H1 (cell line): ENCODE measurements around the gene PRKN. TPM values are rescaled to one million over a fixed set of nuclear protein-coding genes. Genes with fewer than 3 reads are reported as not detected.

ENCODE experiments used
- CTCF ChIA-PET: fragments of 300-600 bp; sonication (Branson Sonifier 250); formaldehyde crosslinking; loops from one replicate; lab custom pipeline; 2021; ENCODE audit not compliant: partially characterized antibody; lab: Charles Lee
- POLR2A ChIA-PET: fragments of 300-600 bp; sonication (Branson Sonifier 250); formaldehyde crosslinking; loops from one replicate; lab custom pipeline; 2021; ENCODE audit warnings: inconsistent platforms; ENCODE audit not compliant: partially characterized antibody; lab: Charles Lee
- DNase-seq, 2 experiments: peaks; one replicate each; pipeline versions ENCODE4 v3.0.0 to v3.0.0-alpha.2; 2010 to 2022; ENCODE audit warnings: low spot score in 2 of 2, low read depth in 1 of 2, mixed read lengths in 1 of 2
- FAIRE-seq: peaks from 2 replicates; lab custom pipeline; 2011; peaks lifted over from hg19 to GRCh38; lab: Jason Lieb, UNC
- H2AFZ ChIP-seq: 2 replicates; pipeline ENCODE4 v1.8.1; 2012; ENCODE audit warnings: low read length, inconsistent platforms
- H2AK5ac ChIP-seq: 2 replicates; pipeline ENCODE4 v1.6.1; 2013; ENCODE audit warnings: low read depth, low read length
- H2BK120ac ChIP-seq: replicated peaks from 2 replicates; pipeline ENCODE3; 2013; ENCODE audit warnings: low read depth, low read length, inconsistent platforms
- H2BK12ac ChIP-seq: 2 replicates; pipeline ENCODE4 v1.6.1; 2013; ENCODE audit warnings: low read depth, low read length
- H2BK15ac ChIP-seq: 2 replicates; pipeline ENCODE4 v1.6.1; 2013; ENCODE audit warnings: low read length
- H2BK20ac ChIP-seq: 2 replicates; pipeline ENCODE4 v1.6.1; 2013; ENCODE audit warnings: low read length
- H2BK5ac ChIP-seq: 2 replicates; pipeline ENCODE4 v1.6.1; 2013; ENCODE audit warnings: low read depth, low read length
- H3K14ac ChIP-seq: 2 replicates; pipeline ENCODE4 v1.6.1; 2013; ENCODE audit warnings: inconsistent platforms; ENCODE audit not compliant: insufficient read length
- H3K18ac ChIP-seq: 2 replicates; pipeline ENCODE4 v1.6.1; 2013; ENCODE audit warnings: low read length; ENCODE audit errors: extremely low read depth
- H3K23ac ChIP-seq: 2 replicates; pipeline ENCODE4 v1.6.1; 2013; ENCODE audit warnings: inconsistent platforms; ENCODE audit not compliant: insufficient read length
- H3K23me2 ChIP-seq: 2 replicates; pipeline ENCODE4 v1.6.1; 2013; ENCODE audit warnings: low read depth, low read length
- H3K27ac ChIP-seq: 2 replicates; pipeline ENCODE4 v1.6.1; 2011; ENCODE audit warnings: low read depth, low read length, inconsistent platforms
- H3K27me3 ChIP-seq, 4 experiments: replicated peaks in 1 of 4; 1 replicate in 1 of 4; 2 replicates in 3 of 4; pipeline versions ENCODE4 v1.6.1 to v1.8.1; 2011 to 2013; ENCODE audit warnings: low read length in 3 of 4, mild to moderate bottlenecking in 3 of 4, inconsistent platforms in 2 of 4, mixed read lengths in 2 of 4, moderate library complexity in 1 of 4; ENCODE audit not compliant: control insufficient read depth in 3 of 4, insufficient read depth in 3 of 4; ENCODE audit errors: extremely low read depth in 1 of 4
- H3K36me3 ChIP-seq, 4 experiments: 2 replicates each; pipeline versions ENCODE4 v1.6.1 to v1.8.1; 2011 to 2013; ENCODE audit warnings: mild to moderate bottlenecking in 4 of 4, low read length in 3 of 4, moderate library complexity in 2 of 4, control low read depth in 1 of 4, inconsistent platforms in 1 of 4; ENCODE audit not compliant: insufficient read depth in 4 of 4, control insufficient read depth in 2 of 4
- H3K4ac ChIP-seq: replicated peaks from 2 replicates; pipeline ENCODE3; 2013; ENCODE audit warnings: low read length, low read depth, mixed read lengths, inconsistent platforms; ENCODE audit not compliant: insufficient read length
- H3K4me1 ChIP-seq, 4 experiments: replicated peaks in 1 of 4; 1 replicate in 1 of 4; 2 replicates in 3 of 4; pipeline versions ENCODE4 v1.6.1 to v1.8.1; 2011 to 2013; ENCODE audit warnings: low read length in 3 of 4, inconsistent platforms in 2 of 4, mixed read lengths in 1 of 4; ENCODE audit not compliant: insufficient read depth in 4 of 4, control insufficient read depth in 3 of 4
- H3K4me2 ChIP-seq, 2 experiments: 2 replicates each; pipeline versions ENCODE4 v1.6.1 to v1.8.1; 2011 to 2013; ENCODE audit warnings: low read depth in 2 of 2, low read length in 2 of 2, control low read depth in 1 of 2, inconsistent platforms in 1 of 2, mild to moderate bottlenecking in 1 of 2; ENCODE audit not compliant: insufficient read depth in 1 of 2
- H3K4me3 ChIP-seq, 4 experiments: fragments of 200-600, 300-600 bp in 1 of 4; sonication (generic), shearing (Covaris generic), sonication (Bioruptor Twin) in 1 of 4; 2 replicates each; pipeline versions ENCODE4 v1.5.1 to v1.8.1; 2011 to 2016; ENCODE audit warnings: low read length in 4 of 4, low read depth in 3 of 4, control low read depth in 2 of 4, inconsistent platforms in 2 of 4, mild to moderate bottlenecking in 2 of 4, mixed read lengths in 1 of 4, moderate library complexity in 1 of 4; ENCODE audit not compliant: insufficient read depth in 2 of 4; ENCODE audit errors: extremely low read depth in 1 of 4
- H3K56ac ChIP-seq: replicated peaks from 2 replicates; pipeline ENCODE3; 2013; ENCODE audit warnings: low read depth, mild to moderate bottlenecking, mixed read lengths, low read length, inconsistent platforms; ENCODE audit not compliant: insufficient read length
- H3K79me1 ChIP-seq: 2 replicates; pipeline ENCODE4 v1.6.1; 2013; ENCODE audit warnings: low read depth, low read length, control low read depth
- H3K79me2 ChIP-seq, 2 experiments: 2 replicates each; pipeline versions ENCODE4 v1.6.1 to v1.8.1; 2012 to 2013; ENCODE audit warnings: low read length in 2 of 2, mild to moderate bottlenecking in 2 of 2, inconsistent platforms in 1 of 2; ENCODE audit not compliant: insufficient read depth in 2 of 2, control insufficient read depth in 1 of 2
- H3K9ac ChIP-seq, 4 experiments: replicated peaks in 1 of 4; 1 replicate in 1 of 4; 2 replicates in 3 of 4; pipeline versions ENCODE4 v1.6.1 to v1.8.1; 2011 to 2013; ENCODE audit warnings: low read depth in 3 of 4, low read length in 3 of 4, control low read depth in 2 of 4, mild to moderate bottlenecking in 2 of 4, moderate library complexity in 2 of 4, inconsistent platforms in 1 of 4; ENCODE audit errors: extremely low read depth in 1 of 4
- H3K9me3 ChIP-seq, 2 experiments: 2 replicates each; pipeline versions ENCODE4 v1.6.1 to v1.8.1; 2012 to 2013; ENCODE audit warnings: mild to moderate bottlenecking in 2 of 2, moderate library complexity in 2 of 2, control low read depth in 1 of 2, inconsistent platforms in 1 of 2, low read depth in 1 of 2, low read length in 1 of 2, mixed read lengths in 1 of 2; ENCODE audit not compliant: insufficient read depth in 2 of 2
- H4K20me1 ChIP-seq, 2 experiments: replicated peaks in 1 of 2; 2 replicates each; pipeline versions ENCODE3 to v1.8.1; 2011 to 2013; ENCODE audit warnings: inconsistent platforms in 2 of 2, low read length in 2 of 2, mild to moderate bottlenecking in 1 of 2; ENCODE audit not compliant: insufficient read depth in 2 of 2, control insufficient read depth in 1 of 2
- H4K5ac ChIP-seq: 2 replicates; pipeline ENCODE4 v1.6.1; 2013; ENCODE audit warnings: low read length, low read depth, mixed read lengths, inconsistent platforms; ENCODE audit not compliant: insufficient read length
- H4K8ac ChIP-seq: 2 replicates; pipeline ENCODE4 v1.8.0; 2013; ENCODE audit warnings: mild to moderate bottlenecking, moderate library complexity, low read length, inconsistent platforms; ENCODE audit not compliant: insufficient read depth; ENCODE audit errors: extremely low read depth
- H4K91ac ChIP-seq: replicated peaks from 2 replicates; pipeline ENCODE3; 2013; ENCODE audit warnings: low read length, mixed read lengths, inconsistent platforms; ENCODE audit not compliant: insufficient read length
- ASH2L ChIP-seq: fragments of 200-600, 300-600 bp; sonication (generic); IDR thresholded peaks from one replicate; pipeline ENCODE4 v1.7.1; 2017; ENCODE audit warnings: low read length
- CHD2 ChIP-seq: IDR thresholded peaks from 2 replicates; pipeline ENCODE4 v1.6.1; 2012; ENCODE audit warnings: low read length, improper control_type of control experiment
- CTBP2 ChIP-seq: IDR thresholded peaks from 2 replicates; pipeline ENCODE4 v1.7.0; 2011; ENCODE audit warnings: borderline replicate concordance, mild to moderate bottlenecking, moderate library complexity, mixed read lengths, low read length; ENCODE audit not compliant: insufficient read depth, insufficient read length
- HDAC6 ChIP-seq: IDR thresholded peaks from one replicate; pipeline ENCODE4 v1.7.1; 2012; ENCODE audit warnings: low read depth, mild to moderate bottlenecking, inconsistent platforms, low read length, moderate library complexity
- RNF2 ChIP-seq: fragments of 200-900, 300-1000 bp; sonication (generic); IDR thresholded peaks from 2 replicates; pipeline ENCODE4 v1.7.1; 2016; ENCODE audit warnings: borderline replicate concordance, low read depth, mild to moderate bottlenecking, antibody characterized with exemption, low read length; ENCODE audit not compliant: poor library complexity, severe bottlenecking; ENCODE audit errors: missing control alignments
- SRF ChIP-seq: IDR thresholded peaks from 2 replicates; pipeline ENCODE4 v1.6.1; 2011; ENCODE audit warnings: mild to moderate bottlenecking, low read depth, low read length, moderate library complexity
- WGBS, 2 experiments: shearing (Covaris generic) in 1 of 2; methylation state at CpG; one replicate each; pipeline versions ENCODE4 v1.1.6 to v1.1.7; 2013 to 2015; ENCODE audit warnings: low lambda C conversion rate in 2 of 2, mixed read lengths in 2 of 2, inconsistent platforms in 1 of 2, low coverage in 1 of 2, missing lambda C conversion rate in 1 of 2; ENCODE audit not compliant: insufficient replicate concordance in 2 of 2, insufficient coverage in 1 of 2, insufficient read length in 1 of 2; ENCODE audit errors: extremely low coverage in 1 of 2, missing lambda C conversion rate in 1 of 2; 5-methylcytosine and 5-hydroxymethylcytosine counted together
- polyA plus RNA-seq, 7 experiments: library from polyadenylated mRNA; depleted of rRNA in 3 of 7; stranded (reverse) in 5 of 7; unstranded in 2 of 7; fragments of >200 nt in 5 of 7; fragments of 200-250 nt in 2 of 7; gene quantifications; 1 replicate in 5 of 7; 2 replicates in 1 of 7; 4 replicates in 1 of 7; pipeline versions ENCODE4 v1.2.1 to v1.2.3, GENCODE V29; 2011 to 2013; ENCODE audit warnings: missing spikeins in 2 of 7, mixed read lengths in 2 of 7
- total RNA-seq: library from RNA; stranded (reverse); fragmentation: NEBNext Ultra II Directional; extraction: Animal tissue kit (Norgen Biotek cat#: 25700); gene quantifications from 2 replicates; pipeline ENCODE4 v1.2.1, GENCODE V29; 2021

PRKN gene
- total and polyA plus RNA-seq, 2 of the 8 experiments (the other 6 are each of a cell fraction or from before 2014, with no cell fraction given), result 0.13 to 0.29 TPM

- Histone ChIP-seq H3K23ac (no peak overlapping the region), H3K4me1 (no peaks in the 10 kb centered on the region), H2BK120ac (no peak overlapping the region), H3K4ac (no peak overlapping the region), H3K23me2 (no peaks in the 10 kb centered on the region), H3K79me2 (no peaks in the 10 kb centered on the region), H3K9me3 (no peaks in the 10 kb centered on the region), H3K36me3 (no peaks in the 10 kb centered on the region), H3K14ac (no peak overlapping the region), H4K20me1 (no peaks in the 10 kb centered on the region), H2BK5ac (no peak overlapping the region), H4K5ac (no peak overlapping the region), H2BK12ac (no peak overlapping the region), H4K8ac (no peak overlapping the region), H3K4me2 (no peak overlapping the region), H3K9ac (no peak overlapping the region), H3K18ac (no peak overlapping the region), H2BK20ac (no peak overlapping the region), H3K79me1 (no peaks in the 10 kb centered on the region), H3K56ac (no peak overlapping the region), H3K27ac (no peak overlapping the region), H2AFZ (no peak overlapping the region), H2AK5ac (no peak overlapping the region), H3K4me3 (no peak overlapping the region), H3K27me3 (no peaks in the 10 kb centered on the region), H2BK15ac (no peak overlapping the region), H4K91ac (no peak overlapping the region)
- DNase-seq (no peak), FAIRE-seq (no peak)
- 92% methylated on average over 4 of the region's 4 CpGs; no CpG with 5 or more reads in 1 of the 2 experiments for WGBS, 2 experiments
- POLR2A ChIA-PET, result no interaction called here
- CTCF ChIA-PET, result interaction anchor here (0.6 kb wide), 1 partner anchor 9 kb away, joined by 3 read pairs; no protein-coding TSS in a partner anchor
- no peak for TF ChIP-seq CTBP2
- no peak for TF ChIP-seq HDAC6
- TF ChIP-seq SRF, result no peak
- no peak for TF ChIP-seq ASH2L
- TF ChIP-seq RNF2, result no peak
- no peak for TF ChIP-seq CHD2
- TF ChIP-seq, all 59 proteins: peak for 0
Measured at GRCh38 chr6:162313922-162314660, 413.5 kb downstream of the PRKN start.
